Ovary (tissue), 9 donors: Measurements from ENCODE around the gene WDR82. TPM values are rescaled to one million over a fixed set of nuclear protein-coding genes. Genes with fewer than 3 reads are reported as not detected.

Source experiments
- DNase-seq, 5 donors: peaks; one replicate each; pipeline ENCODE4 v3.0.0-alpha.2; 2019 to 2020
- H3K27ac ChIP-seq, 2 donors: fragments of 200-600 bp; one replicate each; pipeline versions ENCODE4 v1.5.1 to v1.8.0; 2019 to 2022
- H3K27me3 ChIP-seq: fragments of 200-600 bp; one replicate; pipeline ENCODE4 v1.8.0; 2022
- H3K36me3 ChIP-seq: fragments of 200-600 bp; sonication (generic); one replicate; pipeline ENCODE4 v1.5.1; 2019
- H3K4me1 ChIP-seq: one replicate; pipeline ENCODE4 v1.8.1; 2013; ENCODE audit warnings: mild to moderate bottlenecking, moderate library complexity; ENCODE audit not compliant: insufficient read depth
- H3K4me3 ChIP-seq: fragments of 200-600 bp; sonication (generic); one replicate; pipeline ENCODE4 v1.5.1; 2017
- H3K9me3 ChIP-seq, 2 donors: fragments of 200-600 bp in 1 of 2; sonication (generic) in 1 of 2; one replicate each; pipeline versions ENCODE4 v1.5.1 to v1.8.1; 2013 to 2019; ENCODE audit warnings: mild to moderate bottlenecking in 1 of 2, moderate library complexity in 1 of 2
- EP300 ChIP-seq: sonication (generic); formaldehyde crosslinking; IDR thresholded peaks from one replicate; pipeline ENCODE4 v1.6.1; 2017; ENCODE audit warnings: antibody characterized with exemption
- POLR2A ChIP-seq: fragments of 450-650 bp; IDR thresholded peaks from one replicate; pipeline ENCODE4 v1.6.1; 2017; ENCODE audit warnings: antibody characterized with exemption, mild to moderate bottlenecking, moderate library complexity
- WGBS, 3 donors: extraction: QIAGEN DNeasy Blood & Tissue Kit in 1 of 3; methylation state at CpG; one replicate each; pipeline versions ENCODE4 v1.1.5 to v1.1.7; 2013 to 2017; 5-methylcytosine and 5-hydroxymethylcytosine counted together
- intact Hi-C, 4 donors: fragments of 100-400 bp; cut with DNase I; formaldehyde crosslinking; loops; one replicate each; pipeline versions ENCODE4 v1.11.0 to v1.15.1; 2022 to 2023
- polyA plus RNA-seq, 2 donors: library from polyadenylated mRNA; stranded (reverse); fragments of 200-250 nt in 1 of 2; fragments of 350-450 nt in 1 of 2; fragmentation: Illumina TruSeq in 1 of 2; extraction: RNeasy Lipid Tissue Mini Kit (QIAGEN cat#74804) in 1 of 2; gene quantifications; one replicate each; pipeline ENCODE4 v1.2.3, GENCODE V29; 2013 to 2014
- total RNA-seq, 7 donors: library from RNA; depleted of rRNA in 2 of 7; stranded (reverse); fragments of >200 nt in 2 of 7; fragmentation: NEBNext Ultra II Directional in 3 of 7; extraction: Animal tissue kit (Norgen Biotek cat#: 25700) in 3 of 7; gene quantifications; one replicate each; pipeline versions ENCODE4 v1.1.0 to v1.2.4, GENCODE V29; 2016 to 2023
- TF ChIP-seq, protein P1 (sequence below), 3 donors: fragments of 450-650 bp in 2 of 3; fragments of 200-600 bp in 1 of 3; IDR thresholded peaks; one replicate each; pipeline versions ENCODE4 v1.5.1 to v1.8.0; 2016 to 2022; ENCODE audit warnings: antibody characterized with exemption in 3 of 3, mild to moderate bottlenecking in 1 of 3
- donor health status: DM: no; HTN: no; CAD: no; lungs with moderate emphysema.
- donor health status: DM: no; HTN: no; CAD: no.
- donor health status: Bipolar disorder and iron deficiency.
- donor health status: DM: yes; HTN: yes; CAD: no.
- donor health status: DM: no; HTN: no; CAD: no.
- donor health status: DM: yes; HTN: yes; CAD: no.

WDR82 gene
- total and polyA plus RNA-seq, 9 donors: 36.4 to 110 (median 95.2) TPM

DNA sequence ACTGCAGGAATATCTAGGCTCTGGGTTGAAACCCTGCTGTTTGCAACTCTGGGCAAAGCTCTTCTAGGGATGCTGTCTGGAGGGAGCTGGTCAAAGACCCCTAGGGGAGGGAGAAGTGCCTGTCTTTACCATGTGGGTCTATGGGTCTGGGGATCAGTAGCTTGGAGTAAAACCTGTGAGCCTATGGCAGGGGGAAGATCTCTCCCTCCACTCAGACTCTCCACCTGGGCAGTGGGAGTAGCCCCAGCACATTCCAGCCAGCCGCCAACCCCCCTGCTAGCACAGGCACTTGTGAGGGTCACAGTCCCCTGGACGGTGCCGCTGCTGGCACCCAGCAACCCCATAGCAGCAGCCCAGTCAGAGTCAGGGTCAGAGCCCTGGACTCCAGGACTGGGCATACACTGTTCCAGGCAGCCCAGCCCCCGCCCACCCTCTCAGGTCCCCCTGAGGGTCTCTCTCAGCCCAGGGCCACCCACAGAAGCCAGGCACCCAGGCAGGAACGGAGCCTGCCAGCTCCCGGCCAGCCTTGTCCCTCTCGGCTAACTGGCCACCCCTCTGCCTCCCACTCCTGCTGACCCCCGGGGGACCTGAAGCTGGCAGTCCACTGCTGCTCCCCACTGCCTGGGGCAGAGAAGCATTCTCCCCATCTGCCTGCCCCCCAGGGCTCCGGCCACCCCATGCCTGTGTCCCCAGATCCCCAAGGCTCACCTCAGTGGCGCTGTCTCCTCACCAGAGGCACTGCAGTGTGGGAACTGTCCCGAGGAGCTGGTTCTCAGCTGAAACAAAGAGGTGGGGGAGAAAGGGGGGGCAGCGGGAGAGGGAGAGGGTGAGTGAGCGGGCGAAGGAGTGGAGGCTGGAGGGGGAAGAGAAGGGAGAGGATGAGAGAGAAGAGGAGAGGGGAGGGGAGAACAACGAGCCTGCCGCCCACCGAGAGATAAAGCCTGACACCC lies 20.0 kb upstream of the WDR82 start:
- Histone ChIP-seq H3K27me3 (no peaks in the 10 kb centered on the region), H3K4me1 (peaks cover 19% of the 10 kb centered on the region), H3K9me3 (no peaks in the 10 kb centered on the region), H3K36me3 (no peaks in the 10 kb centered on the region), H3K4me3 (no peak overlapping the region), H3K27ac (no peak overlapping the region)
- TF ChIP-seq EP300 (no peak), POLR2A (no peak)
- TF ChIP-seq, protein P1, sequence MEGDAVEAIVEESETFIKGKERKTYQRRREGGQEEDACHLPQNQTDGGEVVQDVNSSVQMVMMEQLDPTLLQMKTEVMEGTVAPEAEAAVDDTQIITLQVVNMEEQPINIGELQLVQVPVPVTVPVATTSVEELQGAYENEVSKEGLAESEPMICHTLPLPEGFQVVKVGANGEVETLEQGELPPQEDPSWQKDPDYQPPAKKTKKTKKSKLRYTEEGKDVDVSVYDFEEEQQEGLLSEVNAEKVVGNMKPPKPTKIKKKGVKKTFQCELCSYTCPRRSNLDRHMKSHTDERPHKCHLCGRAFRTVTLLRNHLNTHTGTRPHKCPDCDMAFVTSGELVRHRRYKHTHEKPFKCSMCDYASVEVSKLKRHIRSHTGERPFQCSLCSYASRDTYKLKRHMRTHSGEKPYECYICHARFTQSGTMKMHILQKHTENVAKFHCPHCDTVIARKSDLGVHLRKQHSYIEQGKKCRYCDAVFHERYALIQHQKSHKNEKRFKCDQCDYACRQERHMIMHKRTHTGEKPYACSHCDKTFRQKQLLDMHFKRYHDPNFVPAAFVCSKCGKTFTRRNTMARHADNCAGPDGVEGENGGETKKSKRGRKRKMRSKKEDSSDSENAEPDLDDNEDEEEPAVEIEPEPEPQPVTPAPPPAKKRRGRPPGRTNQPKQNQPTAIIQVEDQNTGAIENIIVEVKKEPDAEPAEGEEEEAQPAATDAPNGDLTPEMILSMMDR (IDR thresholded peaks at IDR 0.05): no peak
- intact Hi-C loops: no loop called here
- peak; percentile 49 to 60 (median 56) for DNase-seq
- 12 to 17% (median 14%) methylated on average over 15 to 17 of the region's 17 CpGs for WGBS, 3 donors

DNA sequence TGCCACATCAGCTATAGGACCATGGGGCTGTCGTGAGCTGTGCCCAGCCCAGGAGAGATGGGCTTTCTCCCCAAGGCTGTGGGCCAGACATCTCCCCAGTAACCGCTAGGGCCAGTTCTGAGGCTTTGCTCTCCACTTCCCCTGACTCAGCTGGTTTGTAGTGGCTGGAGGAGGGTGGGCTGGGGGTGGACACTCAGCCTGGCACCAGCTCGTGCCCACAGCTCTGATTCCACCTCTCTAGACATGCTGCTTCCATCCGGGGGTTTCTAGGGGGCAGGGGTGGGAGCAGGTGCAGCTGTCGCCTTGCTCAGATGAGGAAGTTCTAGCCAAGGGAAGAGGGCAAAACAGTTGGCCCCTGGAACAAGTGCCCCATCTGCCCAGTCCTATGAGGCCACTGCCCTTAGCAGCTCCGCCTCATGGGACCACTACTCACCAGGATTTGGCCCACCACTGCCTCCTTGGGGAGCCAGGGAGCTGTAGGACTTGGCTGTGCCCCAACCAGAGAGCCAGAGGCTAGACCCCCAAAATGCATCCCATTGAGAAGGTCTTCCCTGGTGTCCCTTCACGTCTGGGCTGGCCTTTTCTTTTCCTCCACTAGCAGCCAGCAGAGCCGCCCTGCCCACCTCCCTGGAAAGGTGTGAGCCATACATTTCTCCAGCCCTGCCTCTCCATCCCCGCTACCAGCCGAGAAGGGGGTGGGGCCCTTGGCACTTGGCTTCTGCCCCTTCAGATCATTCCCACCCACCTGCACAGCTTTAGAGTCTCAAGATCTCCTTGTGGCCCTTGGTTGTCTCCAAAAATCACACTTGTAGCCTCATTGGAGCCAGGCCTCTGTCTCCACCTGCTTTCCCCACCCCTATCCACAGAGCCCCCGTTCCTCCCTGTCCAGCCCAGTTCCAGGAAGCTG lies 19.0 kb upstream of the WDR82 start:
- DNase-seq: no peak
- peaks cover 19% of the 10 kb centered on the region for H3K4me1 ChIP-seq
- no peaks in the 10 kb centered on the region for H3K36me3 ChIP-seq
- TF ChIP-seq POLR2A (no peak), EP300 (no peak)
- TF ChIP-seq, protein P1 (IDR thresholded peaks at IDR 0.05): no peak
- 69 to 73% (median 72%) methylated on average over 11 of the region's 11 CpGs for WGBS, 3 donors
- intact Hi-C loops: no loop called here
- H3K9me3 ChIP-seq: no peaks in the 10 kb centered on the region
- H3K27ac ChIP-seq: no peak overlapping the region
- H3K27me3 ChIP-seq: no peaks in the 10 kb centered on the region
- H3K4me3 ChIP-seq: no peak overlapping the region

DNA sequence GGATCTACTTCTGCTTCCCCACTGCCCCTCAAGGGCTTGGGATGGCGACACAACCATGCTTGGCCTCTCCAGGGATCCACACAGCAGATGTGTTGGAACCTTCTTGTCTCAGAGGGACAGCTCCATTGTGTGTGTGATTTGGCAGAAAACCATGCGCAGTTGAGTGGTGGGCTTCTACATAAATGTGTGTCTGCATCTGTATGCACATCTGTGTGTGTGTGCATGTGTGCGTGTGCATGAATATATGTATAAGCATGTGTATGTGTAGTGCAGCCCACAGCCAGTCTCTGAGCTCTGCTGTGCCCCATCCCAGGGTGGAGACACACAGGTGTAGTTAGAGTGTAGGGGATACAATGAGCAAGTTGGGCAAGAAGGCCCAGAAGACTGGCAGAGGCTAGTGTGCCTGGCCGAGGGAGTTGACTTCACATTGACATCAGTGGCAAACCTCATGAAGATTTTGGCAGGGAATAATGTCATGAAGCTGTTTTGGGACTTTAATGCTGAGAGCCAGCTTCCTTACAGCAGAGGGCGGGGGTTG lies 17.3 kb upstream of the WDR82 start:
- Histone ChIP-seq H3K9me3 (no peaks in the 10 kb centered on the region), H3K4me1 (peaks cover 15% of the 10 kb centered on the region), H3K27me3 (no peaks in the 10 kb centered on the region), H3K36me3 (no peaks in the 10 kb centered on the region), H3K4me3 (no peak overlapping the region), H3K27ac (no peak overlapping the region)
- DNase-seq: no peak
- intact Hi-C loops: no loop called here
- no peak for TF ChIP-seq POLR2A
- no peak for TF ChIP-seq EP300
- TF ChIP-seq, protein P1 (IDR thresholded peaks at IDR 0.05): no peak
- 82 to 89% (median 85%) methylated on average over 5 of the region's 5 CpGs for WGBS, 3 donors
